IMR-90 (cell line): ENCODE results near the gene NKTR. TPM values are rescaled to one million over a fixed set of nuclear protein-coding genes. Genes with fewer than 3 reads are reported as not detected.

Experiments used
- ATAC-seq: fragments of 200-7000 bp; cut with Tn5 transposase; 2 replicates; pipeline ENCODE4 v1.9.1; 2020; ENCODE audit warnings: low read depth, mild to moderate bottlenecking, moderate library complexity
- BruUV-seq: library from RNA; stranded (reverse); fragments of 400-500 nt; replicated peaks from 2 replicates; lab custom pipeline; 2021; lab: Mats Ljungman, UMichigan
- CTCF ChIA-PET: fragments of 300-600 bp; formaldehyde crosslinking; extraction: SDS; loops from one replicate; lab custom pipeline; 2021; ENCODE audit warnings: antibody characterized with exemption; lab: Yijun Ruan, JAX
- POLR2A ChIA-PET: fragments of 300-600 bp; sonication (Branson Sonifier 250); formaldehyde crosslinking; loops from one replicate; lab custom pipeline; 2022; ENCODE audit warnings: antibody characterized with exemption; ENCODE audit not compliant: unreplicated experiment; lab: Charles Lee
- DNase-seq: peaks from one replicate; pipeline ENCODE4 v3.0.0; 2013
- H2AFZ ChIP-seq: replicated peaks from 2 replicates; pipeline ENCODE3; 2013; ENCODE audit warnings: low read length, mild to moderate bottlenecking; ENCODE audit not compliant: poor library complexity
- H2AK5ac ChIP-seq: 2 replicates; pipeline ENCODE4 v1.6.1; 2013; ENCODE audit warnings: low read depth, low read length, inconsistent platforms
- H2AK9ac ChIP-seq: replicated peaks from 2 replicates; pipeline ENCODE3; 2013; ENCODE audit warnings: mild to moderate bottlenecking, low read depth, low read length, moderate library complexity; ENCODE audit not compliant: poor library complexity
- H2BK120ac ChIP-seq: 2 replicates; pipeline ENCODE4 v1.6.1; 2013; ENCODE audit warnings: low read depth, low read length, inconsistent platforms
- H2BK15ac ChIP-seq: 3 replicates; pipeline ENCODE4 v1.6.1; 2013; ENCODE audit warnings: low read depth, low read length, inconsistent platforms
- H2BK20ac ChIP-seq: 2 replicates; pipeline ENCODE4 v1.6.1; 2013; ENCODE audit warnings: low read depth, mild to moderate bottlenecking, inconsistent platforms, low read length, moderate library complexity
- H2BK5ac ChIP-seq: 2 replicates; pipeline ENCODE4 v1.6.1; 2013; ENCODE audit warnings: mild to moderate bottlenecking, low read depth, low read length, inconsistent platforms; ENCODE audit not compliant: poor library complexity, severe bottlenecking
- H3K14ac ChIP-seq: replicated peaks from 2 replicates; pipeline ENCODE4 v1.6.1; 2013; ENCODE audit warnings: low read depth, low read length, inconsistent platforms
- H3K18ac ChIP-seq: 2 replicates; pipeline ENCODE4 v1.6.1; 2013; ENCODE audit warnings: low read depth, low read length, control low read depth
- H3K23ac ChIP-seq: 2 replicates; pipeline ENCODE4 v1.6.1; 2013; ENCODE audit warnings: low read depth, low read length, inconsistent platforms
- H3K27ac ChIP-seq: 2 replicates; pipeline ENCODE4 v1.5.1; 2013; ENCODE audit warnings: mild to moderate bottlenecking, control low read depth, low read length; ENCODE audit not compliant: insufficient read depth
- H3K27me3 ChIP-seq: 2 replicates; pipeline ENCODE4 v1.6.1; 2013; ENCODE audit warnings: low read length; ENCODE audit not compliant: control insufficient read depth, insufficient read depth
- H3K36me3 ChIP-seq: 2 replicates; pipeline ENCODE4 v1.6.1; 2013; ENCODE audit warnings: low read length, mixed read lengths; ENCODE audit not compliant: control insufficient read depth, insufficient read depth
- H3K4ac ChIP-seq: 2 replicates; pipeline ENCODE4 v1.6.1; 2013; ENCODE audit warnings: low read depth, low read length, inconsistent platforms
- H3K4me1 ChIP-seq: 2 replicates; pipeline ENCODE4 v1.6.1; 2013; ENCODE audit warnings: low read length, mixed read lengths; ENCODE audit not compliant: control insufficient read depth, insufficient read depth
- H3K4me2 ChIP-seq: 2 replicates; pipeline ENCODE4 v1.6.1; 2013; ENCODE audit warnings: low read depth, mild to moderate bottlenecking, control low read depth, low read length, moderate library complexity
- H3K4me3 ChIP-seq: 2 replicates; pipeline ENCODE4 v1.5.1; 2013; ENCODE audit warnings: low read depth, mild to moderate bottlenecking, control low read depth, low read length, moderate library complexity; ENCODE audit not compliant: insufficient read depth
- H3K56ac ChIP-seq: 2 replicates; pipeline ENCODE4 v1.6.1; 2013; ENCODE audit warnings: low read length, inconsistent platforms; ENCODE audit not compliant: insufficient read depth; ENCODE audit errors: extremely low read depth
- H3K79me1 ChIP-seq, 2 experiments: 2 replicates each; pipeline ENCODE4 v1.6.1; 2013; ENCODE audit warnings: low read length in 2 of 2, inconsistent platforms in 1 of 2, low read depth in 1 of 2
- H3K9ac ChIP-seq: 2 replicates; pipeline ENCODE4 v1.6.1; 2013; ENCODE audit warnings: low read depth, low read length, control low read depth
- H3K9me1 ChIP-seq: 2 replicates; pipeline ENCODE4 v1.6.1; 2013; ENCODE audit warnings: low read length, inconsistent platforms; ENCODE audit not compliant: insufficient read depth
- H3K9me3 ChIP-seq: 2 replicates; pipeline ENCODE4 v1.6.1; 2013; ENCODE audit warnings: low read length; ENCODE audit not compliant: control insufficient read depth, insufficient read depth
- H4K20me1 ChIP-seq: 2 replicates; pipeline ENCODE4 v1.6.1; 2013; ENCODE audit warnings: low read length, inconsistent platforms; ENCODE audit not compliant: insufficient read depth
- H4K5ac ChIP-seq: 2 replicates; pipeline ENCODE4 v1.6.1; 2013; ENCODE audit warnings: mild to moderate bottlenecking, low read depth, low read length, control low read depth
- H4K8ac ChIP-seq, 2 experiments: 2 replicates each; pipeline ENCODE4 v1.6.1; 2013; ENCODE audit warnings: low read depth in 2 of 2, low read length in 2 of 2, control low read depth in 1 of 2, inconsistent platforms in 1 of 2
- H4K91ac ChIP-seq: 2 replicates; pipeline ENCODE4 v1.6.1; 2013; ENCODE audit warnings: low read depth, low read length, inconsistent platforms; ENCODE audit not compliant: insufficient read depth
- CEBPB ChIP-seq: IDR thresholded peaks from 2 replicates; pipeline ENCODE4 v1.6.1; 2012; ENCODE audit warnings: low read depth, low read length, improper control_type of control experiment
- CHD1 ChIP-seq: IDR thresholded peaks from 2 replicates; pipeline ENCODE4 v1.6.1; 2012; ENCODE audit warnings: low read depth, low read length, improper control_type of control experiment
- CTCF ChIP-seq: conservative IDR thresholded peaks from 2 replicates; pipeline ENCODE4 v1.5.1; 2012; ENCODE audit warnings: mild to moderate bottlenecking, low read depth, low read length, improper control_type of control experiment
- FOS ChIP-seq: fragments of 150-350 bp; IDR thresholded peaks from 2 replicates; pipeline ENCODE4 v1.6.1; 2016; ENCODE audit warnings: low read depth, low read length
- MAFK ChIP-seq: IDR thresholded peaks from 2 replicates; pipeline ENCODE4 v1.6.1; 2012; ENCODE audit warnings: low read depth, low read length, improper control_type of control experiment
- MXI1 ChIP-seq: IDR thresholded peaks from 2 replicates; pipeline ENCODE4 v1.6.1; 2012; ENCODE audit warnings: low read depth, mild to moderate bottlenecking, low read length, moderate library complexity, borderline replicate concordance
- NFE2L2 ChIP-seq: fragments of 150-350 bp; IDR thresholded peaks from 2 replicates; pipeline ENCODE4 v1.6.1; 2016; ENCODE audit warnings: low read depth, mild to moderate bottlenecking, low read length
- POLR2A ChIP-seq: IDR thresholded peaks from 2 replicates; pipeline ENCODE4 v1.6.1; 2012; ENCODE audit warnings: mild to moderate bottlenecking, low read depth, low read length
- RAD21 ChIP-seq: IDR thresholded peaks from 2 replicates; pipeline ENCODE4 v1.6.1; 2012; ENCODE audit warnings: low read length, improper control_type of control experiment
- RCOR1 ChIP-seq: IDR thresholded peaks from 2 replicates; pipeline ENCODE4 v1.6.1; 2012; ENCODE audit warnings: mild to moderate bottlenecking, low read length, improper control_type of control experiment; ENCODE audit not compliant: insufficient replicate concordance
- RFX5 ChIP-seq: IDR thresholded peaks from 2 replicates; pipeline ENCODE4 v1.8.0; 2012; ENCODE audit warnings: low read depth, mild to moderate bottlenecking, low read length, moderate library complexity
- USF2 ChIP-seq: fragments of 150-350 bp; IDR thresholded peaks from 2 replicates; pipeline ENCODE4 v1.6.1; 2017; ENCODE audit warnings: mild to moderate bottlenecking, antibody characterized with exemption, low read length, low read depth
- WGBS, 2 experiments: methylation state at CpG; one replicate each; pipeline versions ENCODE4 v1.1.5 to v1.1.7; 2013; ENCODE audit warnings: missing lambda C conversion rate in 2 of 2; ENCODE audit not compliant: insufficient read length in 1 of 2; ENCODE audit errors: extremely low coverage in 2 of 2; 5-methylcytosine and 5-hydroxymethylcytosine counted together
- dilution Hi-C: fragments of 300-500 bp; cut with HindIII; formaldehyde crosslinking; loops from one replicate; pipeline ENCODE4 v1.14.3; 2018; ENCODE audit warnings: low sequenced_read_pairs; ENCODE audit not compliant: unreplicated experiment
- in situ Hi-C: fragments of 300-500 bp; cut with MboI; formaldehyde crosslinking; loops from 3 replicates; pipeline ENCODE4 v1.14.3; 2019; ENCODE audit warnings: low sequenced_read_pairs, inconsistent platforms, mixed read lengths
- intact Hi-C: fragments of 100-400 bp; cut with micrococcal nuclease; formaldehyde crosslinking; loops from 2 replicates; pipeline ENCODE4 v1.10.0; 2022
- polyA plus RNA-seq, 3 experiments: library from polyadenylated mRNA; depleted of rRNA; stranded (reverse); fragments of >200 nt; gene quantifications; 2 replicates each; pipeline ENCODE4 v1.2.3, GENCODE V29; 2012; ENCODE audit warnings: low replicate concordance in 1 of 3
- total RNA-seq: library from RNA; depleted of rRNA; stranded (reverse); fragments of >200 nt; gene quantifications from 2 replicates; pipeline ENCODE4 v1.2.3, GENCODE V29; 2012

Gene NKTR
- total and polyA plus RNA-seq, 2 of the 4 experiments (the other 2 are of a cell fraction) = 24.0 to 30.7 TPM

- Histone ChIP-seq H3K4me2 (no peak overlapping the region), H3K23ac (no peak overlapping the region), H2BK5ac (no peak overlapping the region), H2AK5ac (peak overlapping the region; percentile 18; the same call in 1 of the 2 replicates), H4K20me1 (no peaks in the 10 kb centered on the region; the same call in 1 of the 2 replicates), H4K8ac (no peak overlapping the region), H3K14ac (no peak overlapping the region), H3K4me1 (no peaks in the 10 kb centered on the region; the same call in 1 of the 2 replicates), H3K4me3 (no peak overlapping the region), H4K5ac (no peak overlapping the region), H3K18ac (no peak overlapping the region), H3K9me1 (peaks cover 3% of the 10 kb centered on the region; the same call in 1 of the 2 replicates), H2AFZ (no peak overlapping the region), H3K36me3 (peaks cover 2% of the 10 kb centered on the region; the same call in 1 of the 2 replicates), H2BK15ac (no peak overlapping the region), H2BK120ac (no peak overlapping the region), H2BK20ac (no peak overlapping the region), H2AK9ac (peak overlapping the region; percentile 73), H3K27me3 (peaks cover 7% of the 10 kb centered on the region; the same call in 1 of the 2 replicates), H3K27ac (no peak overlapping the region), H3K9me3 (peaks cover 3% of the 10 kb centered on the region), H4K91ac (no peak overlapping the region), H3K79me1 (0 out of 4 replicates have a peak, but pooled peaks cover 0 to under 1% of the 10 kb centered on the region in 2 experiments), H3K56ac (no peak overlapping the region), H3K9ac (no peak overlapping the region), H3K4ac (no peak overlapping the region)
- dilution Hi-C loops (no loop called here), in situ Hi-C loops (no loop called here), intact Hi-C loops (no loop called here)
- POLR2A ChIA-PET = no interaction called here
- CTCF ChIA-PET = no interaction called here
- no peak for DNase-seq
- WGBS, 2 experiments = 71% methylated on average over 1 of the region's 4 CpGs; no CpG with 5 or more reads in 1 of the 2 experiments
- no TSS peak for BruUV-seq
- no peak for TF ChIP-seq MXI1
- TF ChIP-seq NFE2L2 = no peak
- TF ChIP-seq FOS = no peak
- no peak for TF ChIP-seq CHD1
- no peak for TF ChIP-seq USF2
- no peak for TF ChIP-seq CTCF
- no peak for TF ChIP-seq CEBPB
- TF ChIP-seq RCOR1 = no peak
- TF ChIP-seq POLR2A = no peak
- TF ChIP-seq RFX5 = no peak
- no peak for TF ChIP-seq MAFK
- TF ChIP-seq RAD21 = no peak
- ATAC-seq = no peak
Measured at GRCh38 chr3:42666577-42666998, 66.1 kb downstream of the NKTR start.
